ENCODE data around the gene BMF.

- TF ChIP-seq POLR2A (IDR thresholded peaks at IDR 0.05) (no peak), CTCF (IDR thresholded peaks at IDR 0.05) (no peak)
Observed at GRCh38 chr15:40103864-40104271, 4.8 kb downstream of the BMF start.
